Kidney epithelial cell (primary cell): ENCODE measurements around the gene PARVG. TPM values are rescaled to one million over a fixed set of nuclear protein-coding genes. Genes with fewer than 3 reads are reported as not detected.

ENCODE experiments used
- DNase-seq: peaks from one replicate; pipeline ENCODE4 v3.0.0-alpha.2; 2010; ENCODE audit warnings: low read depth
- H3K27me3 ChIP-seq: 2 replicates; pipeline ENCODE4 v1.6.0; 2011; ENCODE audit warnings: low read length; ENCODE audit not compliant: control insufficient read depth, insufficient read depth
- H3K36me3 ChIP-seq: 2 replicates; pipeline ENCODE4 v1.5.1; 2011; ENCODE audit warnings: low read length; ENCODE audit not compliant: control insufficient read depth, insufficient read depth
- H3K4me3 ChIP-seq: 2 replicates; pipeline ENCODE4 v1.5.1; 2011; ENCODE audit warnings: low read depth, mild to moderate bottlenecking, control low read depth, low read length
- total RNA-seq: library from RNA; depleted of rRNA; stranded (reverse); fragments of >200 nt; gene quantifications from 2 replicates; pipeline ENCODE4 v1.2.3, GENCODE V29; 2015
- TF ChIP-seq, protein P1 (sequence below): IDR thresholded peaks from 2 replicates; pipeline ENCODE4 v1.5.1; 2011; ENCODE audit warnings: mild to moderate bottlenecking, moderate library complexity, low read length, control low read depth, inconsistent platforms; ENCODE audit not compliant: insufficient read depth, poor library complexity, severe bottlenecking

Gene PARVG
- total RNA-seq, 1 donor from 2014 or later = not detected

DNA sequence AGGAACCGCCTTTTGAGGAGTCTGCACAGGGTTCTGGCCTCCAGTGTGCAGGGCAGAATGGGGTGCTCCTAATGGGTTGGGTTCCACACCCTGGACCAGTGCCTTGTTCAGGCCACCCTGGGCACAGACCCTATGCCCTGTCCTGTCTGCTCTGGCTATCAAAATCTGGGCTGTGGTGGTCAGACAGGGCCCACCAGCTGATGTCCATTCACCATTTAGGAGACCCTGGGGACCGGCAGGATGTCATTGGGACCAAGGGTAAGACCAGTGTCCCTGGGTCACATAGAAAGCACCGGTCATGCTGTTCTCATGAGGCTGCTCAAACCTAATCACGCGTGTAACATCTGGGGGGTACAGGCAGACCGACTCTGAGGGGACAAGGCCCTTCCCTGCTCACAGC, 37.3 kb downstream of the PARVG start:
- peaks cover 2% of the 10 kb centered on the region for H3K27me3 ChIP-seq
- DNase-seq = no peak
- TF ChIP-seq, protein P1, sequence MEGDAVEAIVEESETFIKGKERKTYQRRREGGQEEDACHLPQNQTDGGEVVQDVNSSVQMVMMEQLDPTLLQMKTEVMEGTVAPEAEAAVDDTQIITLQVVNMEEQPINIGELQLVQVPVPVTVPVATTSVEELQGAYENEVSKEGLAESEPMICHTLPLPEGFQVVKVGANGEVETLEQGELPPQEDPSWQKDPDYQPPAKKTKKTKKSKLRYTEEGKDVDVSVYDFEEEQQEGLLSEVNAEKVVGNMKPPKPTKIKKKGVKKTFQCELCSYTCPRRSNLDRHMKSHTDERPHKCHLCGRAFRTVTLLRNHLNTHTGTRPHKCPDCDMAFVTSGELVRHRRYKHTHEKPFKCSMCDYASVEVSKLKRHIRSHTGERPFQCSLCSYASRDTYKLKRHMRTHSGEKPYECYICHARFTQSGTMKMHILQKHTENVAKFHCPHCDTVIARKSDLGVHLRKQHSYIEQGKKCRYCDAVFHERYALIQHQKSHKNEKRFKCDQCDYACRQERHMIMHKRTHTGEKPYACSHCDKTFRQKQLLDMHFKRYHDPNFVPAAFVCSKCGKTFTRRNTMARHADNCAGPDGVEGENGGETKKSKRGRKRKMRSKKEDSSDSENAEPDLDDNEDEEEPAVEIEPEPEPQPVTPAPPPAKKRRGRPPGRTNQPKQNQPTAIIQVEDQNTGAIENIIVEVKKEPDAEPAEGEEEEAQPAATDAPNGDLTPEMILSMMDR = no peak
- H3K4me3 ChIP-seq = no peak overlapping the region
- H3K36me3 ChIP-seq = no peaks in the 10 kb centered on the region

DNA sequence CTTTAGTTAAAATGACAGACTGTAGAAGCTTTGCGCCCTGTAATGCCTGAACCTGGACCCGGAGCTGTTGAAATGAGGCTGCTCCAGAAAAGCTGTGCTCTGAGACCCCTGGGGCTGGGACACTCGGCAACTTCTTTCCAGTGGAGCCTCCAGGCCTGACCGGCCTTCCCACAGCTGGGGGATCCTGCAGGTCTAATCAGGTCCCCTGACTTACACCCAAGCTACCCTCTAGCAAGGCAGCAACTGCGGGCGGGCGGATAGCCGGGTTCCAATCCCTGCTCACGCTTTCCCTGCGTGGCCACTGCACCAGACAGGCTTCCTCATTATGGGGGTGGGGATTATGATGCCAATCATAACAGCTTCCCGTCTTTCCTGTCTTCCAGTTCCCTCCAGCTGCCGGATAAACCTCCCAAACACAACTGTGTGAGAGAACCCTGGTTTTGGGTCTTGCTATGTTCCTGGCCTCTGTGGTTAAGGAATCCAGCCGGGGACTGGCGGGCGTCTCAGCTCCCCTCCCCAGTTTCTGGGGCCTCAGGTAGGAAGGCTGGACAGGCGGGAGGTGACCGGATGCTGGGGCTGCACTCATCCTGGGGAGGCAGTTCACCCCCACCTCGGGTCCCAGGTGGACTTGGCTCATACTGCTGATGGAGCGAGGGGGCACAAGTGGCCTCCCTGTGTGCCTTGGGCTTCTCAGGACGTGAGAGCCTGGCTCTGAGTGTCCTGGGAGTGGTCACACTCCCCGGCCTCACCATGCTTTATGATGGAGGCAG, 38.6 kb downstream of the PARVG start:
- TF ChIP-seq, protein P1 = no peak
- peaks cover 5% of the 10 kb centered on the region for H3K27me3 ChIP-seq
- no peak for DNase-seq
- H3K36me3 ChIP-seq = no peaks in the 10 kb centered on the region
- H3K4me3 ChIP-seq = no peak overlapping the region

DNA sequence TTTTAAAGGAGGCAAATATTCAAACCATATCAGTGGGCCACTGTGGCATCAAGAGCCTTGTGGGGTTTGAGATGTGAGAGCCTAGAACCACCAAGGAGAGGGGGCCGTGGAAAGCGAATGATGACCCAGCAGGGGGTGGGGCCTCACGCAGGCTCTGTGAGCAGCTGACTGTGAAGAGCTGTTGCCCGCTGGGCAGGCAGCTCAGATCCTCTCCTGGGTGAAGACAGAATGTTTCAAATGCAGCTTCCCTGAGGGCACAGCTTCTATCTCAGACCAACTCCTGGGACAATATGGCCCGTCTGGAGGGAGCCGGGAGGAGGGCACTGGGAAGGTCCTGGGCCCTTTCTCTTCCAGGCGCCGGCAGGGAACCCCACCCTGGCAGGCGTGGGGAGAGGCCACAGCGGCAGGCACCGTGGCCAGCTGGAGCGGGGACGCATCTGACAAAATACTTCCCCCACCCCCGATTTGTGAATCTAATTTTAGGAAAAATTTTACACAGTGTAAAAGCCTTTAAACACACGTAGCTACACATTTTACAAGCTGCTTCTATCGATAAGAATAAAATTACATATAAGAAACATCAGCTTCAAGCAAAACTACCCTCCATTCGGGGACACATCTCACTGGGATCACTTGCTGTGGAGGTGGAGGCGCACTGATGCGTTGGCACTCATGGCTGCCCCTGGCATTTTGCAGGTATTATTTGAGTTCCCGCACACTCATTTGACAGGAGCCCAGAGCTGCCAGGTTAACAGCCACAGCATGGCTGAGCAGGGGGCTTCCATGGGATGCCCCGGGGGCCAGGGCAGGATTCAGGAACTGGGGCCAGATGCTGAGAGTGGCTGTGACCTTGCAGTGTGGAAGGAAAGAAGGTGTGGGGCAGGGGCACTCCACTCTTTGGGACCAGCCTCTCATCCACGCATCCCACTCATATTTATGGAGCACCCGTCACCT, 40.3 kb downstream of the PARVG start:
- H3K36me3 ChIP-seq = no peaks in the 10 kb centered on the region
- TF ChIP-seq, protein P1 = no peak
- H3K27me3 ChIP-seq = peaks cover 10% of the 10 kb centered on the region
- no peak for DNase-seq
- no peak overlapping the region for H3K4me3 ChIP-seq

DNA sequence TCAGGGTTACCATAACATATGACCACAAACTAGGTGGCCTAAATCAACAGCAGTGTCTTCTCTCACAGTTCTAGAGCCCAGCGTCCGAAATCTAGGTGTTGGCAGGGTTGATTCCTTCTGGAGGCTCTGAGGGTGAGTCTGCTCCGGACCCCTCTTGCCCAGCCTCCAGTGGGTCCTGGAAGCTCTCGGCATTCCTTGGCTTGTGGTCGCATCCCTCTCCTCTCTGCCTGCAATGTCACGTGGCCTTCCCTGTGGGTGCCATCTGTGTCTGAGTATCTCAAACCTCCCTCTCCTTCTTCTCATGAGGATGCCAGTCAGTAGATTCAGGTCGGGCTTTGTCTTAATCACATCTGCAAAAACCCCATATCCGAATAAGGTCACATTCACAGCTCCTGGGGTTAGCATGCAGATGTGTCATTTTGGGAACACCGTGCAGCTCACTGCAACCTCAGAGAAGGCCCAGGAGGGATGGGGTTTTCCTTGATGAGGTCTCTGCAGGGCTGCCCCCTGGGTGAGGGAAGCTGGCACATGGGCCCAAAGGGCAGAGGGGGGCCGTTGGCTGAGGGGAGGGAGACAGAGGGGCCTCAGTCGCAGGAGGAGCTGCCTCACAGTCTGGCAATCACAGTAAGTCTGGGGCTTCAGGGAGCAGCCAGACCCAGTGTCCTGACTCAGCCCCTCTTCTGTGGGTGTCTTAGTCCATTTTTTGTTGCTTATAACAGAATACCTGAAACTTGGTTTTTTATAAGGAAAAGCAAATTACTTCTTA, 41.2 kb downstream of the PARVG start:
- TF ChIP-seq, protein P1 = no peak
- H3K27me3 ChIP-seq = peaks cover 12% of the 10 kb centered on the region
- DNase-seq = no peak
- H3K36me3 ChIP-seq = no peaks in the 10 kb centered on the region
- no peak overlapping the region for H3K4me3 ChIP-seq

DNA sequence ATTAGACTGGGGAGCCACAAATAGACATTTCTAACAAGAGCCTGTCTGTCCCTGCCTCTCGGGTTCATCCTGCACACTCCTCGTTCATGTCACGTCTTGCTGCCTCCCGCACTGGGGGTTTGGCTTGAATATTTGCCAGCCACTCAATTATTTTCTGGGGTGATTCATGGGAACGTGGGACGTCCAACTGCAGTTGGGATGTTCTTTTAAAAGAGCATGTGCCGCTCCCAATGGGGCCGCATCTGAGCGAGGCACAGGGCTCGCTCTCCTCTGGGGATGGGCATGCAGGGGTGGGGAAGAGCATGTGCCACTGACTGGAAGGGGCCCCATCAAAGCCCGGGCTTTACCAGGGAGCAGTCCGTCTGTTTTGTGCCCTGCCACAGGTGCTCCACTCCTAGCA, 43.4 kb downstream of the PARVG start:
- H3K4me3 ChIP-seq = no peak overlapping the region
- no peaks in the 10 kb centered on the region for H3K36me3 ChIP-seq
- TF ChIP-seq, protein P1 = no peak
- no peak for DNase-seq
- peaks cover 12% of the 10 kb centered on the region for H3K27me3 ChIP-seq
